ENCODE results near the gene TADA2A.

The TADA2A gene

DNA sequence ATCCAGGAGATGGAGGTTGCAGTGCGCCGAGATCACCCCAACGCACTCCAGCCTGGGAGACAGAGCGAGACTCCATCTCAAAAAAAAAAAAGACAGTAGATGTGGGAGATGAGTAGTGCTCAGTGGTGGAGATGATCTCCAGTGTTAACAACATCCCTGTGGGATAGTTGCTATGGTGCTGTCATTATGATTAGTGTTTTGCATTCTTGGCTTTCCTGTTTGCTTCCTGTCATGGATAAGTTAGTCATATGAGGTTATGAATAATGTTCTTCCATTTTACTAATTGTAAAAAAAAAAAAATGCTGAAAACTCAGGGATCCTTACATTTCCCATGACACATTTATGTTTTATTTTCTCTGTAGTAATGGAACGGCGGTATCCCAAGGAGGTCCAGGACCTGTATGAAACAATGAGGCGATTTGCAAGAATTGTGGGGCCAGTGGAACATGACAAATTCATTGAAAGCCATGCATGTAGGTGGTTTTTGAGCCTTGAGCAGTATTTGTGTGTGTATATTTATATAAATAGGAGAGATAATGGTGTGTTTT, 58.5 kb downstream of the TADA2A start:
- DNase-seq, result no peak

DNA sequence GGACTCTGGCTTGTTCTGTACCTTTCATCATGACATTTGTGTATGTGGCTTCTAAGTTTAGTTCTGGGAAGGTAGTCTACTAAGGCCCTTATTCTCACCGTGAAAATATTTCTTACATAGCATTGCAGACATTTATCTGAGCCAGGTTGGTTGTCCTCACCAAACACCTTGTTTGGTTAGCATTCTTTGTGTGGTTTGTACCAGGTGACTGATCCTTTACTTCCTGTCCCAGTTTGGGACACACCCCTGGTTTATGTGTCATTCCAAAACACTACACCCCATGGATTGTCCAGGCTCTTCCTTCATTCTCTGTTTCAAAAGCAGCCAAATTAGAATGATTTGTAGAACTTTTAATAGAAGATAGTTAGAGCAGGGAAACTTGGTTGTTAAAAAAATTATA, 59.8 kb downstream of the TADA2A start:
- no peak for DNase-seq

DNA sequence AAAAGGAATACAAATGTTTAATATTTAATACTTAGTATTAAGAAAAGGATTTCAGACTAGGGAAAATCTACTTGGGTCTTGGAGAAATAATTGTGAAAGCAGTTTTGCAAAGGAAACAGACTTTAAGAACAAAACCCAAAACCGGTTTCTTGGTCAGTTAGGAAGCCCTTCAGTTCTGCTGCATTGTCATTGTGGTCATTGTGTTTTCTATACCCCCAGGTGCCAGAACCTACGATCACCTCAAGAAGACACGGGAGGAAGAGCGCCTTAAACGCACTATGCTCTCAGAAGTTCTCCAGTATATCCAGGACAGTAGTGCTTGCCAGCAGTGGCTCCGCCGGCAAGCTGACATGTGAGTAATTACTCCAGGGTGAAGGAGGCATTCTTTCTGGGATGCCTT, 63.5 kb downstream of the TADA2A start:
- DNase-seq, result no peak

DNA sequence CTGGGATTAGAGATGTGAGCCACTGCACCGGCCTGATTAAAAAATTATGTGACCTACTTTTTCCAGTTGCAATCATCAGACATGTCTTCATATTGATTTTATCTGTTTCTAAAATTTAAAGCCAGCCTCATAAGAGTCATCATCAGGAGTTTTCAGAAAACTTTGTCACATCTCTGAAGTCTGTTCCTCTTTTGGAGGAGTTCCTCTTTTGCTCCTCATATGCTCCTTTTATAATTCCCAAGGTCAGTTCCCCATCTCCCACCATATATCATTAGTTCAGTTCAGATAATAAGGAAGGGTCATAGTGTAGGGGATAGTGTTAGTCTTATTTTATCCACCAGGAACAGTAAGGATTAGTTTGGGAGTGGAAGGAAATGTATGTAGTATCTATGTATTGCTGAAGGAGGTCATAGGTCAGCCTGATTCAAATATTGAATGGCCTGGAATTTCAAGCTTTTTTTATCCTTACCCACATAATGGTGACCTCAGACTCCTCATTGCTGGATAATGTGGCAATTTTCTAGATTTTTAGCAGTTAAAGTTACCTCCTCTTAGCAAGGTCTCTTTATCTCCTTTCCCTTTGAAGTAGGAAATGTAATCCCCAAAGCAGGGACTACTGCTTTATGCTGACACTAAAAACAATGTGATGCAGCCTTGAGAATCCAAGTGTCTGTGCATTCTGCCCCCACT, 69.2 kb downstream of the TADA2A start:
- peak; percentile 68 to 75 for DNase-seq

DNA sequence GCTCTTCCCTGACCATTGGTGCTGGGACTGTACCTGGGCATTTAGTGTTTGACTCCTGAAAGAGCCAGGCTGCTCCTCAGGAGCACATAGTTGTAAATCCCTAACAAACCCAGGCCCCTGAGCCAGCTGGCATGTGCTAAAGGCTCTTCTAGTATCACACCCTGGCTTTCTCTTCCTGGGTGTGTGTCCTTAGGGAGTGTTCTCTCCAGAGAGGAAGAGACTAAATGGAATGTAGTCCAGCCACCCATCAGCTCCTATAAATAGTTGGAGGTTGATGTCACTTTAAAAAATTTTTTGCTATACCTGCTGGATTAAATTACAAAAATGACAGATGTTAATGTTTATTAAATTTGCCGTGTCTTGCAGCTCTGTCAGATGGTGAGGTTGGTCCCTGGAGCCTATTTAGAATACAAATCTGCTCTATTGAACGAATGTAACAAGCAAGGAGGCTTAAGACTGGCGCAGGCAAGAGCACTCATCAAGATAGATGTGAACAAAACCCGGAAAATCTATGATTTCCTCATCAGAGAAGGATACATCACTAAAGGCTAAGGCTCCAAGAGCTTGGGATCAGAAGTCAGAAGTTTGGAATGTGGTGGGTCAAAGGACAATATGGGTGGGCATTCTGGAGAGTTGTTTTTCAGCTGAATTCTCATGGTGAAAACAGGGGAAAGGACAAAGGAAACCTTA, 69.9 kb downstream of the TADA2A start:
- no peak for DNase-seq

DNA sequence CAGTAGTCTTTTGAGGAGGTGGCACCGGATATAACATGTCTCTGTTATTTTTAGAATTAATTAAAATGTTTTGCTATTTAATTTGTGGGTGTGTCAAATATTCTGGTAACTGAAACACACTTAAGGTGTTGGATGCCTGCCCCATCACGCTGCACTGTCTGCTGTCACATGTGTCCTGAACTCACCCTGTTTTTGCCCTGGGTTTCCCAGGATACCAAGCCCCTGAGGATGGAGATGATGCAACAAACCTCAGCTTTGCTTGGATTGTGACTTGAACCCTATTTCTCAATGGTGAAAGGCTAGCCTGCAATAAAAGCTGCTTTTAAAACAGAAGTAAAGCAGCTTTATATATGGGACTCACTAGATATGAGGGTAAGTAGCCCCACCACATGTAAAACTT, 71.5 kb downstream of the TADA2A start:
- no peak for DNase-seq

DNA sequence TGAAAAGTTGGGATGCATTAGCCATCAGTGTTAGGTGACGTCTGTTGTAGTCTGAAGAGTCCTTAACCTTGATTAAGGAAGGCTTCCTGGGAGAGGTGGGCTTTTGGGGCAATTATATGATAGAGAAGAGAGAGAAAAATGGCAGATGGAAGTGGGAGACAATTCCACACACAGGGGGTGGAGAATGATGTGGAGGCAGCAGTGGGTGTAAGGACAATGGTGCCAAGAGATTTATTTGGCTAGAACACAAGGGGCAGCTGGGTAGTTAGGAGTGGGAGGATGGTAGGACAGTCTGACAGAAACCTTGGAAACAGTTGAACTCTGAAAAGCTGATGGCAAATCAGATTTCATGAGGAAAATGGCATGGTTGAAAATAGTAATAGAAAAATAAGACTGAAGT, 72.3 kb downstream of the TADA2A start:
- DNase-seq, result no peak

DNA sequence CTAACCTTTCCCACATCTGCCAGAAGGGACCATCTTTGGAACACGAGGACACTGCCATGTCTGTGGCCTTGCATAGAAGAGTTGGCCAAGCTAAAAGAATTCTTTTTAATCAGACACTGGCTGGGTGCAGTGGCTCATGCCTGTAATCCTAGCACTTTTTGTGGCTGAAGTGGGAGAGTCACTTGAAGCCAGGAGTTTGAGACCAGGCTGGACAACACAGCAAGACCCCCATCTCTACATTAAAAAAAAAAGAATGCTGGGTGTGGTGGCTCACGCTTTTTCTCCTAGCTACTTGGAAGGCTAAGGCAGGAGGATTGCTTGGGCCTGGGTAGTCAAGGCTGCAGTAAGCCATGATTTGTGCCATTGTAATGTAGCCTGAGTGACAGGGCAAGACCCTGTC, 73.7 kb downstream of the TADA2A start:
- no peak for DNase-seq

DNA sequence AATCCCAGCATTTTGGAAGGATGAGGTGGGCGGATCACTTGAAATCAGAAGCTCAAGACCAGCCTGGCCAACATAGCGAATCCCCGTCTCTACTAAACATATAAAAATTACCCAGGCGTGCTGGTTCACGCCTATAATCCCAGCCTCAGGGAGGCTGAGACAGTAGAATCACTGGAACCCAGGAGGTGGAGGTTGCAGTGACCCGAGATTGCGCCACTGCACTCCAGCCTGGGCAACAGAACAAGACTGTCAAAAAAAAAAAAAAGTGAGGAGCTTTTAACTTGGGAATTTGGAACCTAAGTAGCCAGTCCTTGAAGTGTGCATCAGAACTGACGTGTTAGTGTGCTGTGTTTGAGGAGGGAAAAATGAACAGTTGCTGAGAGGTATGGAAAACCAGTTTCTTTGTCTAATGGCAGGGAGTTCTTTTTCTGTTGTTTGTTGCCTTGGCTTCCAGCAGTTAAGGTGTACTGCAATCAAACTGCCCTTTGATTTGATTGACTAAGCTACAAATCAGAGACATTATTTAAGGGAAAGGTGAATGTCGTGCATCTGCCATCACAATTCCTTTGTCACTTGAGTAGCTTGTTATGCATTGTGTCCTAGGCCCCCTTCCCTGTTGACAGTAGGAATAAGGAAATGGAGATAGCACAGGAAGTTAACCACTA, 74.4 kb downstream of the TADA2A start:
- DNase-seq, result no peak

DNA sequence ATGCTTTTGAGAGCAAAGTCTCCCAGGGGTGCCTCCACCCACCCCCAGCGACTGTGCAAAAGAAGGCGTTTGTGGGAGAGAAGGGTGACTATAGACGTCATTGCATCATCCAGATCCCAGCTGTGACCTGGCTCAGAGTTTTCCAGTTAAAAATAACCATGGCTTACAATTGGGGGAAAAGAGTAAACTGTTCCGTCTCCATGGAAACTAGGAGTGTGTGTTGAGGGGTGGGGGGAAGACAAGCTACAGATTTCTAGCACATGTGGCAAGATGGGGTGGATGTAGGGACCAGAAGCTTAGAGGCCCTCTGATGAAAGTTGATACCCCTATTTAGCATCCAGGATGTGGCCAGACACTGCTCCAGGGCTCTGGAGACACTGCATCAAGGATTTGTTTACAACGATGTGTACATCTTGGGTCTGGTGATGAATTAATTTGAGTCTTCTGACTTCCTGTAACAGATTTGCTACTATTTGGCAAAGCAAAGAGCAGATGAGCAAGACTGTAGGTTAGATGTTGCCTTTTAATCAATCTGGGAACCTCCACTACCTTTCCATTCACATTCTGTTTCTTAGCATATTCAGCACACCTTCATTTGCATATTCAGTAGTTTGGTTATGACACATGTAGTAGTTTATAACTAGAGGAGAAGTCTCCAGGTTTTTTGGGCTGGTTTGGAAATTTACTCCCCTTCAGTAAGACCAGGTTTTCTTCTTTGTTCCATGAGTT, 76.8 kb downstream of the TADA2A start:
- no peak for DNase-seq

DNA sequence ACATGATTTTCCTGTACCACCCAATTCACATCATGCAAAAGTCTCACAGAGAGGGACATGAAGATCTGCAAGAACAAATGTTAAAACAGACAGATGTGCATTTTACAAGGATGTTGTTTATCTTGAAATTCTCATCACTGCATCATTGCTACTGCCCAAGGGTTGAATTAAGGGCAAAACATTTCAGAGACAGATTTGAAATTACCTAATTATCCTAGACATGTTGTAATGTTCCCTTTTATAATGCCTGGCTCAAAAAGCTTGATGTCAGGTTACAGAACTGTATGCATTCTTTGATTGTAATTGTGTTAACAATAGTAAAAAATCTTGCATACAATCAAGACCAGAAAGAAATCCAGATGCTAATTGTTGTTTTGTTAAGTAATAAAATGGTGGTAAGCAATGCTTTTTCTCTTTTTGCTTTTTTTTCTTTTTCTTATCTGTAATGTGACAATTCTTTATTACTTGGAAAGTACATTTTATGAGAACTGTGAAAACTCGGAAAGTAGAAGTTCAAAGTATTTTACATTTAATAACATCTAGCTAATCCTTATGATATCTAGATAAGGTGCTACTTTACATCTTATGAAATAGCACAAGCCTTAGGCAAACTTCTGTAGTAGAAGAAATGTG, 79.4 kb downstream of the TADA2A start:
- DNase-seq, result no peak

DNA sequence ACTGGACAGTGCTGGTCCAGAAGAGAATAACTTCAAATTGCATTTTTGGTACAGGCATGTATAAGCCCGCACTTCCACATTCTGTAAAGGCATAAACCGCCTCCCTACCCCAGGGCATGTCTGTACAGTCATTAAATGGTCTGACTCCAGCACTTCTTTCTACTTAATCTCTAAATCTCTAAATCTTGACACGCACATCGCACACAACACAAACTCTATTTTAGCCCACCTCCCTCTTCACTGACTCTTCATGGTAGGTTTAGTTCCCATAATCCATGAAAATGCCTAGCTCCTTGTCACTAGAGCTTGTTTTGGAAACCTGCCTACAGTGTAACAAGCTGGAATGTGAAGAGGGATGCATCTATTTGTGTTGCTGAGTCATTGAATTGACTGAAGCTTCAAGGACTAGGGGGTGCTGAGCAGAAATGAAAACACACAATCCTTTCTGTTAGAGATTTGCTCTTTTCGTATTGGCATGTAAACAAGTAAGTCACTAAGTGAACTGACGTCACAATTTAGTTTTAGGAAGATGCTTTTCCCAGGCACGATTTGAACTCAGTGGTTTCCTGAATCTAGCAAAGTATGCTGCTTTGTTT, 81.4 kb downstream of the TADA2A start:
- peak in 1 of 2 experiments; percentile 24 for DNase-seq

DNA sequence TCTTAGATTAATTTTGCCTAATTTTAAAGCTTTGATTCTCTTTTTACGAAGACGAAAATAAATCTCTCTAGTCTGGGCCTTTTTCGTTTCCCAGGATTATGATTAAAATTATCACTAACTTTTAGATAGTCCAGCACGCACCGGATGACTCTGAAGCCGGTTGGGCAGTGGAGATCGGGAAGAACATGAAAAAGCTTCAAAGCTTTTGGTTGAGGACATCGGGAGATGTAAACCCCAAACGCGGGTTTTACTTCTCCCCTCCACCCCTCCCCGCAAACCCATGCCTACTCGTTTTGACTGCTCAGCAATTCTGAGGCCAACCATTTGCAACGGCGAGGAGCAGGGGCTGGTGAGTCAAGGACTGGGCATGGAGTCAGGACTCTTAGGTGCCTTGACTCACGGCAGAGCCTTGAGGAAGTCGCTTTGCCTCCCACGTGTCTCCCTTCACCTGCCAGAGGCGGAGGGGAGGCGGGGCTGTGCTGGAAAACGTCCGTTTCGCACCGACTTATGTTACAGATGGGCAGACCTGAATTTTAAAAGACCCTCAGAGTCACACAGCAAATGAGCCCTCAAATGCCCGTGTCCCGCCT, 82.0 kb downstream of the TADA2A start:
- DNase-seq, result peak in 1 of 2 experiments; percentile 20

DNA sequence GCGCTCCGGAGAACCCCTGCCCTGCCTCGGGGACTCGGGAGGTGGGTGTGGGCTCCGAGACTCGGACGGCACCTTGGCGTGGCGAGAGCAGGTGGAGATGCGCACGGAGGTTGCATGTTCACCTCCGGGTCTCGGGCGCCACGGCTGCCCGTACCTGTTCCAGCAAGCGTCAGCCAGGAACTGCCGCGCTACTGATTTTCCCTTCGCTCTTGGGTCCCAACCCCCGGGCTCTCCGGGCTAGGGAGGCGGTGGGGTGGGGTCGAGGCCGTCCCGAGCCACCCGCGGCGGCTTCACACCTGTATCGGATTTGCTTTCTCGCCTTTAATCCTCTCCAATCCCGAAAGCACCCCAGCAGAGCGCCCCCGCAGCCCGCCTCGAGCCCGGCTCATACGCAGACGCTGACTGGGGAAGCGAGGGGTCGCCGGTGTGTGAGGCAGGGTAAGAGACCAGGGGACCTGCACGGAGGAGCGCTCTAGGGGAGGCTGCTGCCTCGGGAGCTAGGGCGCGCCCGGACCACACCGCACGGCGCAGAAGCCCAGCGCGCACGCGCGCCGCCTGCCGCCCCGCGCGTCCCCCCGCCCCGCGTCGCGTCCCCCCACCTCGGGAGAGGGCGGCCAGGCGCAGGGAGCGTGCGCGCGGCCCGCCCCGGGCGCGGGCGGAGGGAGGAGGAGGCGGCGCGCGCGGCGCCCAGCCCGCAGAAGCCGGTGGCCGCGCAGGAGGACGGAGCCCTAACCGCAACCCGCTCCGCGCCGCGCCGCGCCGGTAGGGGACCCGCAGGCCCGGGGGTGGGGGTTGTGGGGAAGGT, 82.7 kb downstream of the TADA2A start, which contains the start of gene DUSP14:
DUSP14 (plus strand) TSS at position 695 of the 805 bp plus-strand sequence. CDS start 22,382 bp downstream, outside the sequence.
- peak; percentile 61 to 71 for DNase-seq

DNA sequence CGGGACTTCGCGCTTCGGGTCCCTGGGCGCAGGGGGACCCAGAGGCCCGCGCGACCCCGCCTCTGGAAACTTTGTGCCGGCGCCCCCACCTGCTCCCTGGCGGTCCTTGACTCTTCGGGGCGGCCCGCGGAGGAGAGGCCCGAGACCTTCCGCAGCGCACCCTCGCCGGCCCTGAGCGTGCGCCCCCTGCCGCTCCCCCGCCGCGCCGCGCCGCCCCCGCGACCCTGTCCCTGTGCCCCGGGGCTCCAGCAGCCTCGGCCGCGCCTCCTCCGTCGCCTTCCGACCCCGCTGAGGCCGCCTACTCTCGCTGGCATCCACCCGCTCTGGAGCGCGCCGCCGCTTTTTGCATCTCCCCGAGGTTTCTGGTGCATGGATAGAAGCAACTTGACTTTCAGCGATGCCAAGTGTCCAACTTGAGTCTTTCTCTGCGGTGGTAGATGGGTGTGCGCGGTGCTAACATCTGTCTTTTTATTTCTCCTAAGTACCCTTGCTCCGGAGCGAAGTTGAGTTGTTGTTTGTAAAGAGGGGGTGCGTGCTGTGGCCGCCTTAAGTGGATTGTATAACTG, 83.4 kb downstream of the TADA2A start:
- DNase-seq, result peak; percentile 34 to 51

DNA sequence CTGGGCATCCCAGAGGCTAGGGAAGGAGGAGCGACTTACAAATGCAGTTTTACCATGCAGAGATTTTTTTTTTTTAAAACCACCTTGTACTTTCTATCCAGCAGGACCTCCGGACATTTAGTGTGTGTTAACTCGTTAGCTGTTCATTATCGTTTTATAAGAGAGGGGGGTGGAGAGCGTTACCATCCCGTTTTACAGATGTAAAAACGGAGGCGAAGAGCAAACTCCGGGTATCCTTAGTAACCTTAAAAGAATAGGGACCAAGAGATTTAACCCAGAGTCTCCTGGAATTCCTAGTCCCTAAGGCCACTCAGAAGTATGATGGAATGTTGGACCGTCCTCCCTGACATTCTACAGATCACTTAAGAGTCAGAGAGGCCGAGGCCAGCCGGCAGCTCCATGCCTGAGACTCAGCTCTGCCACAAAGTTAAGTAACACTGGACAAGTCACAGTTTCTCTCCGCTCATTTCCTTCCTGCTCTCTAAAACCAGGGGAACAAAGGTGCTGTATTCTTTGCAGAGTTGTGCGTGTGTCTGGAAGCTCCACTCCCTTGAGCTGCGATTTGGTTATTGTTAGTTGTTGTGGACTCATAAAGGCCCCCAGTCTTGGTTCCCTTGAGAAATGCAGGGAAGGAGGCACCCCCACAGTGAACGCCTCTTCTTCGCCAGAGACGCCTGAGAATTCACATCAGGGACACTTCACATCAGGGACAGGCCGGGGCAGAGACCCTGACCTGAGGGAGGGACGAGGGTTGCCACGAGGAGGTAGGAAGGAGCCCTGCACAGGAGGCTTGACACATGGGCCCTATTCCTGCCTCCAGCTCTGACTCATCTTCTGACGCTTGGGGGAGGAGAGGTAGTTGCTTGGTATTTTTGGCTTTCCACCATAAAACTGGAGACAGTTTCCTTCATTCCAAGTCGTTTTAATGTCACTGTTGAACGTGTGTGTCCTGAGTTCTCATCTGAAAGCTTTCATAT, 84.2 kb downstream of the TADA2A start:
- DNase-seq, result peak; percentile 80 to 86

DNA sequence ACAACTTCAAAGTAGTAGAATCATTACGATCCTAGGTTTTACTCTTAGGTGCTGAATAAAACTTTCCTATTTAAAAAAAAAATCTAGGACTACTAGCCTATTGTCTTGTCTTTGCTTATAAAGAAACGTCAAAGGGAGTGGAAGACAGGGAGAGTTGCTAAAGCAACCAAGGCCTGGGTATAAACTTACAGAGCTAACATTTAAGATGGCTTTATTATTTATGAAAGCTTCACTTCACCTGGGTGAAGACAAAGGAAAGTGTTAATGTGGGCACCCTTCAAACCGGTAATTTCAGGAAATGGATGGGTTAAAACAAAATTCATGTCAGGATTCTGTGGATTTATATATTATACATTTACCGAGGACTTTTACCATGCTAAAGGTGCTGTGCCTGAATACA, 85.5 kb downstream of the TADA2A start:
- peak in 1 of 2 experiments; percentile 12 for DNase-seq

DNA sequence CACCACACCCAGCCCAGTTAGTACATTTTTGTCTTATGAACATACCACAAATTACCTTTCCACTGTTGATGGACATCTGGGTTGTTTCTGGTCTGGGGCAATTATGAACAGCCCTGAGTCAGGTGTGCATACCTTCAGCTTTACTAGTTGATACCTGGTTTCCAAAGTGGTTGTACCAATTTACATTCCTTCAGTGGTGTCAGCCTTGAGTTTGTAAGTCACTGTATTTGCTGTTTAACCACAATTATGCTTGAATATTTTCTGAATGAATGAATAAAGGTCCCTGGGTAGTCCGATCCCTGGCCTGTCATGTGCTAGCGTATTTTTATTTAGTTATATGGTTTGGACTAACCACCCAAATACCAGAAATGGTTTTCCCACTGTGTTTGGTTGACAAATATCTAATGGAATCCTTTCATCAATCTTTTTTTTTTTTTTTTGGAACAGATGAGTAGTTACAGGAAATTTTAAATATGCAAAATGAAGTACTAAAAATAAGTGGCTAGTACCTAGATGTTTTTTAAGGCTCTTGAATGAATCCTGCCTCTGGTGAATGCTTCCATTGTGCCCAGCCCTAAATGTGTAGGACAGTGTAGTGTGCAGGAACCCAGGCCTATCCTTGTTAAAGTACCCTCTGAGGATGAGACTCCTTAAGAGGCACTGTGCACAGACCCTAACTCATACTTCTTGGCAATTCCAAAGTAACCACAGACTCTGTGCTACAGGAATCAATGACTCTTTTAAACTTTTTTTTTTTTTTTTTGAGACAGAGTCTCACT, 86.8 kb downstream of the TADA2A start:
- no peak for DNase-seq
